CD4-positive, alpha-beta T cell (primary cell): ENCODE data around the gene TP53I13. TPM values are rescaled to one million over a fixed set of nuclear protein-coding genes. Genes with fewer than 3 reads are reported as not detected.

ENCODE experiments used
- ATAC-seq: fragments of 200-7000 bp; cut with Tn5 transposase; one replicate; pipeline ENCODE4 v1.10.0; 2022; ENCODE audit warnings: mild to moderate bottlenecking; ENCODE audit not compliant: poor library complexity
- CTCF ChIA-PET: fragments of 350-600 bp; sonication (Branson Sonifier 250); formaldehyde crosslinking; loops from one replicate; lab custom pipeline; 2021; ENCODE audit warnings: antibody characterized with exemption, inconsistent platforms; lab: Charles Lee
- POLR2A ChIA-PET: fragments of 350-600 bp; sonication (Branson Sonifier 250); formaldehyde crosslinking; loops from one replicate; lab custom pipeline; 2021; ENCODE audit warnings: antibody characterized with exemption, inconsistent platforms; lab: Charles Lee
- DNase-seq, 14 experiments: peaks; one replicate each; pipeline ENCODE4 v3.0.0-alpha.2; 2013 to 2020; ENCODE audit warnings: mixed read lengths in 2 of 14
- H3K27ac ChIP-seq, 2 donors: one replicate each; pipeline versions ENCODE4 v1.5.1 to v1.7.0; 2013; ENCODE audit warnings: low read length in 2 of 2, low read depth in 1 of 2, mild to moderate bottlenecking in 1 of 2
- H3K27me3 ChIP-seq, 2 experiments: 1 replicate in 1 of 2; 2 replicates in 1 of 2; pipeline versions ENCODE4 v1.6.1 to v1.7.0; 2013; ENCODE audit warnings: low read length in 2 of 2, control low read depth in 1 of 2, mild to moderate bottlenecking in 1 of 2, moderate library complexity in 1 of 2; ENCODE audit not compliant: insufficient read depth in 2 of 2, control insufficient read depth in 1 of 2
- H3K36me3 ChIP-seq: one replicate; pipeline ENCODE4 v1.6.1; 2013; ENCODE audit warnings: low read length, control low read depth; ENCODE audit not compliant: insufficient read depth
- H3K4me1 ChIP-seq: one replicate; pipeline ENCODE4 v1.6.1; 2013; ENCODE audit warnings: low read length, control low read depth; ENCODE audit not compliant: insufficient read depth
- H3K4me3 ChIP-seq: one replicate; pipeline ENCODE4 v1.5.1; 2013; ENCODE audit warnings: mild to moderate bottlenecking, low read length, moderate library complexity
- H3K9me3 ChIP-seq, 2 experiments: 1 replicate in 1 of 2; 2 replicates in 1 of 2; pipeline versions ENCODE4 v1.6.1 to v1.7.0; 2013; ENCODE audit warnings: low read length in 2 of 2, mild to moderate bottlenecking in 2 of 2, control low read depth in 1 of 2, moderate library complexity in 1 of 2; ENCODE audit not compliant: control insufficient read depth in 1 of 2, insufficient read depth in 1 of 2
- H3K27ac Mint-ChIP-seq: one replicate; pipeline ENCODE4 v1.8.0; 2020; ENCODE audit warnings: mixed read lengths
- H3K27me3 Mint-ChIP-seq: one replicate; pipeline ENCODE4 v1.8.0; 2021; ENCODE audit warnings: mixed read lengths
- H3K36me3 Mint-ChIP-seq: one replicate; pipeline ENCODE4 v1.8.0; 2021; ENCODE audit warnings: low read depth, mixed read lengths
- H3K4me1 Mint-ChIP-seq: one replicate; pipeline ENCODE4 v1.8.0; 2021; ENCODE audit warnings: low read depth, mixed read lengths
- H3K4me3 Mint-ChIP-seq: one replicate; pipeline ENCODE4 v1.8.0; 2020; ENCODE audit warnings: mild to moderate bottlenecking, mixed read lengths
- H3K9me3 Mint-ChIP-seq: one replicate; pipeline ENCODE4 v1.8.0; 2020; ENCODE audit warnings: mixed read lengths
- intact Hi-C, 2 experiments: fragments of 100-400 bp; cut with DNase I in 1 of 2; cut with micrococcal nuclease in 1 of 2; formaldehyde crosslinking; loops; one replicate each; pipeline versions ENCODE4 v1.15.1 to v1.9.0; 2023 to 2025; cut with DNase I, micrococcal nuclease
- total RNA-seq, 174 experiments: library from RNA in 2 of 174; stranded (reverse) in 2 of 174; gene quantifications; one replicate each; pipeline ENCODE4 v1.2.3 and lab custom pipeline; 2021 to 2026
- TF ChIP-seq, protein P1 (sequence below): fragments of 200-600 bp; IDR thresholded peaks from one replicate; pipeline ENCODE4 v1.8.0; 2022; ENCODE audit warnings: antibody characterized with exemption, mild to moderate bottlenecking

Gene TP53I13
- total RNA-seq, 2 experiments from 2014 or later: 45.8 to 47.7 TPM

DNA sequence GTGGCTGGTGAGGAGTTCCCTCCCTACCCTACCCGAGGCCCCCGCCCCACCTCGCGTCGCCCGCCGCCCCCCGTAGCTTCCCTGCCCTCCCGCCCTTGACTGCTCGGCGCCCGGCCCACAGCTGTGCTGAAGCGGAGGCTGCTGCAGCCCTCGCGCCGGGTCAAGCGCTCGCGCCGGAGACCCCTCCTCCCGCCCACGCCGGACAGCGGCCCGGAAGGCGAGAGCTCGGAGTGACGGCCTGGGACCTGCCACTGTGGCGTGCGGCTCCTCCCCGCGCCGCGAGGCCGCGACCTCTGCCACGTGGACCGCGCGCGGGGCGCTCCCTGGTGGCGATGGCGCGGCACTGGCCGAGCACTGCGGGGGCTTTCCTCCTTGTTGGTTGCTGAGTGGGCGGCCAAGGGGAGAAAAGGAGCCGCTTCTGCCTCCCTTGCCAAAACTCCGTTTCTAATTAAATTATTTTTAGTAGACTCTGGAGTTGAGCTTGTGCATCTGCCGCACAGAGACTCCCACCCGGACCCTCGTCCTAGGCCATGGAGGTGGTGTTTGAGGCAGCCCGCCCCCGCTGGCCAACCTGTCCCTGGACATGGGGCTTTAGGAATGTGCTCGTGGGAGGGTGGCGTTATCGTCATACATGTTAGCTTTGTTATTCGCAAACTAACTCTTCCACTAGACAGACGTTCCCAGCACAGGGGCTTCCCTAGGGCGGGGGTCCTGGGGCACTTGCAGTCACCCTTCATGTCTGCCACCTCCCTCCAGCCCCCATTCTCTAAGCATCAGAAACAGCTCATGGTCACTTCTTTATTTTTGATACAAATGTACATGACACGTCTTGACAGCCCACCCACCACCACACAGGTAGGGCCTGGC is 4.4 kb downstream of the TP53I13 start:
- H3K36me3 Mint-ChIP-seq: peaks cover 34% of the 10 kb centered on the region
- no peak overlapping the region for H3K27ac ChIP-seq
- H3K36me3 ChIP-seq: peaks cover 51% of the 10 kb centered on the region
- peak; percentile 60 for ATAC-seq
- H3K4me3 ChIP-seq: no peak overlapping the region
- TF ChIP-seq, protein P1, sequence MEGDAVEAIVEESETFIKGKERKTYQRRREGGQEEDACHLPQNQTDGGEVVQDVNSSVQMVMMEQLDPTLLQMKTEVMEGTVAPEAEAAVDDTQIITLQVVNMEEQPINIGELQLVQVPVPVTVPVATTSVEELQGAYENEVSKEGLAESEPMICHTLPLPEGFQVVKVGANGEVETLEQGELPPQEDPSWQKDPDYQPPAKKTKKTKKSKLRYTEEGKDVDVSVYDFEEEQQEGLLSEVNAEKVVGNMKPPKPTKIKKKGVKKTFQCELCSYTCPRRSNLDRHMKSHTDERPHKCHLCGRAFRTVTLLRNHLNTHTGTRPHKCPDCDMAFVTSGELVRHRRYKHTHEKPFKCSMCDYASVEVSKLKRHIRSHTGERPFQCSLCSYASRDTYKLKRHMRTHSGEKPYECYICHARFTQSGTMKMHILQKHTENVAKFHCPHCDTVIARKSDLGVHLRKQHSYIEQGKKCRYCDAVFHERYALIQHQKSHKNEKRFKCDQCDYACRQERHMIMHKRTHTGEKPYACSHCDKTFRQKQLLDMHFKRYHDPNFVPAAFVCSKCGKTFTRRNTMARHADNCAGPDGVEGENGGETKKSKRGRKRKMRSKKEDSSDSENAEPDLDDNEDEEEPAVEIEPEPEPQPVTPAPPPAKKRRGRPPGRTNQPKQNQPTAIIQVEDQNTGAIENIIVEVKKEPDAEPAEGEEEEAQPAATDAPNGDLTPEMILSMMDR: peak; percentile 56
- no peaks in the 10 kb centered on the region for H3K9me3 Mint-ChIP-seq
- H3K27me3 Mint-ChIP-seq: no peaks in the 10 kb centered on the region
- no peak overlapping the region for H3K27ac Mint-ChIP-seq
- H3K4me1 Mint-ChIP-seq: peaks cover 16% of the 10 kb centered on the region
- intact Hi-C loops: loop anchor here in 1 of 2 experiments (10.0 kb wide), 1 partner anchor 902 kb away; the partner anchor contains the start of gene GOSR1
- H3K27me3 ChIP-seq: no peaks in the 10 kb centered on the region
- peaks cover 25% of the 10 kb centered on the region for H3K4me1 ChIP-seq
- CTCF ChIA-PET: interaction anchor here (0.8 to 5.0 kb wide), 6 partner anchors 9 to 358 kb away, joined by 3 to 30 read pairs (median 4); no protein-coding TSS in a partner anchor
- H3K9me3 ChIP-seq: no peaks in the 10 kb centered on the region
- POLR2A ChIA-PET: interaction anchor here (0.5 to 1.8 kb wide), 6 partner anchors 15 to 448 kb away, joined by 3 to 7 read pairs (median 4); partner anchors contain the start of gene ANKRD13B
- H3K4me3 Mint-ChIP-seq: no peak overlapping the region
- DNase-seq: peak in 12 of 14 experiments; percentile 31 to 83 (median 45)

DNA sequence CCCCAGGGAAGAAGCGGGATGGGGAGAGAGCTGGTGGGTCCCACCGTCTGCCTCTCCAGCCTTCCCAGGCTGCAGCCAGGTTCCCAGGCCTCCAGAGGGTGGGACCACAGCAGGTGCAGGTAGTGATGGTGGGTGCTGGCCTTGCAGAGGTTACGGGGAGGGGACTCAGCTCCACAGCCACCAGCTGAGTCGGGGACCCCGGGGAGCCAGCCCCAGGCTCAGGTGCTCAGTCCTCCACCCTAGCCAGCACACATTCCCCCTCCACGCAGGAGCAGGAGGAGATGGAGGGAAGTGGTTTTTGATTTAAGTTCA is 5.0 kb downstream of the TP53I13 start:
- H3K9me3 ChIP-seq: no peaks in the 10 kb centered on the region
- intact Hi-C loops: loop anchor here in 1 of 2 experiments (10.0 kb wide), 1 partner anchor 901 kb away; the partner anchor contains the start of gene GOSR1
- Mint-ChIP-seq H3K27ac (no peak overlapping the region), H3K27me3 (no peaks in the 10 kb centered on the region), H3K9me3 (no peaks in the 10 kb centered on the region), H3K4me1 (peaks cover 16% of the 10 kb centered on the region), H3K4me3 (no peak overlapping the region), H3K36me3 (peaks cover 35% of the 10 kb centered on the region)
- no peaks in the 10 kb centered on the region for H3K27me3 ChIP-seq
- ChIA-PET POLR2A (interaction anchor here (1.0 to 1.5 kb wide), 3 partner anchors 19 to 44 kb away, joined by 3 to 7 read pairs (median 4); partner anchors contain the start of gene ANKRD13B), CTCF (interaction anchor here (0.8 to 5.0 kb wide), 4 partner anchors 19 to 357 kb away, joined by 3 to 30 read pairs (median 4); no protein-coding TSS in a partner anchor)
- TF ChIP-seq, protein P1: no peak
- peak in 2 of 14 experiments; percentile 16 to 31 for DNase-seq
- H3K4me1 ChIP-seq: peaks cover 21% of the 10 kb centered on the region
- peaks cover 57% of the 10 kb centered on the region for H3K36me3 ChIP-seq
- no peak overlapping the region for H3K27ac ChIP-seq
- H3K4me3 ChIP-seq: no peak overlapping the region
- ATAC-seq: no peak

DNA sequence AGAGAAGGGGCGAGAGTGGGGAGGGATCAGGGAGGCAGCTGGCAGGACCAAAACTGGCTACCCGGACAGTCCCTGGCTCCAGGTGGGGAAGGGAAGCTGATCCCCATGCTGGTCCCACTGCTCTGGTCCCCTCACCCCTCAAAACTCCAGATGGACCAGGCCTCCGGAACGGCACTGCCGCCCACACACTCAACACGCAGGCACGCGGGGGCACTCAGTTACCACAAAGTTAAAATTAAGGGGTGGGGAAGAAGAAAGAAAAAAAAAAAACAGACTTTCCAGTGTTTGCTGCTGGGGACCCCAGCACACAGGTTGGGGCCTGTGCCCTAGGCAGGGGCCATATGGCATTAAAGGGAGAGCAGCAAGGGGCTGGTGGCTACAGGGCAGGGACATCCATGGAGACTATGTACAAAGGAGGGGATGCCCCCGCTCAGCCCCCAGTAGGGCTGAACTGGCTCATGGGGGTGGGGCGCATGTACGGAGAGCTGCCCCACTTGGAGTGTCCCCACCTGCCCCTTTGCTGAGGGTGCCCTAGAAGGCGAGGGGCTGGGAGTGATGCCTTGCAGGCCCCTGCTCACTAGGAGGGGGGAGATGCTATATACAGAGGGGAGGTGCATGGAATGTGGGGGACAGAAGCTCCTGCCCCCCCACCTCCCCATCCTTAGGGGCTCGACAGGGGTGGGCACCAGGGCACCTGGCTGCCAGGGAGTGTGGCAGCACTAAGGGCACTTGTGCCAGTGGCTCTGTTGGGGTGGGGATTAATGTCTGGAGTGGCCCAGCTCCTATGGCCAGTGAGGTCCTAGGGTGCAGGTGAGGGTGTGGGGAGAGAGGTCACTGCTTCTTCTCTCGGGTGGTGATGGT is 5.6 kb downstream of the TP53I13 start:
- DNase-seq: peak in 2 of 14 experiments; percentile 17 to 30
- no peak overlapping the region for H3K4me3 Mint-ChIP-seq
- intact Hi-C loops: loop anchor here in 1 of 2 experiments (10.0 kb wide), 1 partner anchor 901 kb away; the partner anchor contains the start of gene GOSR1
- POLR2A ChIA-PET: interaction anchor here (1.5 kb wide), 1 partner anchor 44 kb away, joined by 7 read pairs; no protein-coding TSS in a partner anchor
- Histone ChIP-seq H3K27me3 (no peaks in the 10 kb centered on the region), H3K9me3 (no peaks in the 10 kb centered on the region), H3K36me3 (peaks cover 62% of the 10 kb centered on the region), H3K4me3 (no peak overlapping the region), H3K27ac (no peak overlapping the region), H3K4me1 (peaks cover 16% of the 10 kb centered on the region)
- H3K4me1 Mint-ChIP-seq: peaks cover 13% of the 10 kb centered on the region
- TF ChIP-seq, protein P1: no peak
- CTCF ChIA-PET: interaction anchor here (0.8 to 1.4 kb wide), 2 partner anchors 18 to 204 kb away, joined by 3 to 4 read pairs; no protein-coding TSS in a partner anchor
- H3K27ac Mint-ChIP-seq: peak overlapping the region; percentile 59
- no peaks in the 10 kb centered on the region for H3K27me3 Mint-ChIP-seq
- H3K9me3 Mint-ChIP-seq: no peaks in the 10 kb centered on the region
- H3K36me3 Mint-ChIP-seq: peaks cover 37% of the 10 kb centered on the region
- ATAC-seq: no peak
